ENCODE results near the gene SH3BP5L. TPM values are rescaled to one million over a fixed set of nuclear protein-coding genes. Genes with fewer than 3 reads are reported as not detected.

Gene SH3BP5L
- total and polyA plus RNA-seq, 2 experiments from 2014 or later = 6.5 to 17.2 TPM

DNA sequence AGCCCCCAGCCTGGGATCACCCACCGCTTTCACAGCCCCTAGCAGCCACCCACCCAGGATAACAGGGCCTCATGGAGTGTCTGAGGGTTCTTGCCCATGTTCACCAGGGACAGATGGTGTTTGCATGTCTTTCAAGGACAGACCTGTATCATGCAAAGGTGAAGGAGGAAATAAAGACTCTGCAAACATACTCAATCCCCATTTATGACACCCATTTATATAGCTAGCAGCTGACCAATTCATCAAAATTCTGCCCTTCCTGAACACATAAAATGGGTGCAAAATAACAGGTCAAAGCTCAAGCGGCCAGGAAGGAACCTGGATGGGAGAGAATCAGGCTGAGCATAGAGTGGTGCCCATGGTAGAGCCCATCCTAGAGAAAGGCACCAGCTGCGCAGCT is 37.4 kb downstream of the SH3BP5L start:
- 53% methylated on average over 3 of the region's 3 CpGs for WGBS (ENCODE audit: low lambda C conversion rate, missing lambda C conversion rate)
- no peaks in the 10 kb centered on the region for H3K36me3 ChIP-seq (replicated peaks; ENCODE audit: insufficient read depth, low read depth)
- H3K4me1 ChIP-seq (ENCODE audit: insufficient read depth) = no peaks in the 10 kb centered on the region
- no peak overlapping the region for H2AFZ ChIP-seq
- no peaks in the 10 kb centered on the region for H3K9me3 ChIP-seq (ENCODE audit: low read depth)
- H3K9me2 ChIP-seq (replicated peaks; ENCODE audit: insufficient read depth) = no peaks in the 10 kb centered on the region
- H3K79me2 ChIP-seq = no peaks in the 10 kb centered on the region
- no peak overlapping the region for H3K4me2 ChIP-seq
- H3K27me3 ChIP-seq = no peaks in the 10 kb centered on the region
- DNase-seq (ENCODE audit: low spot score) = no peak
- no peak overlapping the region for H3K27ac ChIP-seq
- no peak overlapping the region for H3K4me3 ChIP-seq
- no peaks in the 10 kb centered on the region for H4K20me1 ChIP-seq (ENCODE audit: insufficient read depth, poor library complexity, severe bottlenecking)
- TF ChIP-seq, protein P1, sequence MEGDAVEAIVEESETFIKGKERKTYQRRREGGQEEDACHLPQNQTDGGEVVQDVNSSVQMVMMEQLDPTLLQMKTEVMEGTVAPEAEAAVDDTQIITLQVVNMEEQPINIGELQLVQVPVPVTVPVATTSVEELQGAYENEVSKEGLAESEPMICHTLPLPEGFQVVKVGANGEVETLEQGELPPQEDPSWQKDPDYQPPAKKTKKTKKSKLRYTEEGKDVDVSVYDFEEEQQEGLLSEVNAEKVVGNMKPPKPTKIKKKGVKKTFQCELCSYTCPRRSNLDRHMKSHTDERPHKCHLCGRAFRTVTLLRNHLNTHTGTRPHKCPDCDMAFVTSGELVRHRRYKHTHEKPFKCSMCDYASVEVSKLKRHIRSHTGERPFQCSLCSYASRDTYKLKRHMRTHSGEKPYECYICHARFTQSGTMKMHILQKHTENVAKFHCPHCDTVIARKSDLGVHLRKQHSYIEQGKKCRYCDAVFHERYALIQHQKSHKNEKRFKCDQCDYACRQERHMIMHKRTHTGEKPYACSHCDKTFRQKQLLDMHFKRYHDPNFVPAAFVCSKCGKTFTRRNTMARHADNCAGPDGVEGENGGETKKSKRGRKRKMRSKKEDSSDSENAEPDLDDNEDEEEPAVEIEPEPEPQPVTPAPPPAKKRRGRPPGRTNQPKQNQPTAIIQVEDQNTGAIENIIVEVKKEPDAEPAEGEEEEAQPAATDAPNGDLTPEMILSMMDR (IDR thresholded peaks at IDR 0.05; ENCODE audit: poor library complexity) = no peak
- no peak for TF ChIP-seq EZH2phosphoT487 (IDR thresholded peaks at IDR 0.05; ENCODE audit: low read depth, severe bottlenecking, unreplicated experiment)
- no peak for TF ChIP-seq EZH2 (IDR thresholded peaks at IDR 0.05; ENCODE audit: borderline replicate concordance)

DNA sequence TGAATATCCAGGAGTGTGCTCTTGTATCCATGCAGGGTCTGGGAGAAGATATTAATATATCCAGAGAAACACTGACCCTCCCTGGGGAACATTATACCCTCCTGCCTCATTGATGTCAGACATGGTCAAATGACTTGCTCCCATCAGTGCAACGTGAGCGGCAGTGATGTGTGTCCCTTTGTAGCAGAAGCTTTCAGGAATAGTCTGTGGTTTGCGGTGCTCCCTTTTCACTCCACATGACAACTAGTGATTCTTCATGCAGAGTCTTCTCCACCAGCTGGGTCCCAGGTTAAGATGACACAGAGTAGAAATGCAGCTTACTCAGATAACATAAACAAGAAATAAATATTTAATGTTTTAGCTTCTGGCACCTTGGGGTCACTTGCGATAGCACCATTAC is 38.3 kb downstream of the SH3BP5L start:
- no peak overlapping the region for H3K27ac ChIP-seq
- WGBS (ENCODE audit: low lambda C conversion rate, missing lambda C conversion rate) = 80% methylated on average over 4 of the region's 4 CpGs
- no peak overlapping the region for H3K4me2 ChIP-seq
- H3K36me3 ChIP-seq (replicated peaks; ENCODE audit: insufficient read depth, low read depth) = no peaks in the 10 kb centered on the region
- no peaks in the 10 kb centered on the region for H4K20me1 ChIP-seq (ENCODE audit: insufficient read depth, poor library complexity, severe bottlenecking)
- H2AFZ ChIP-seq = no peak overlapping the region
- no peaks in the 10 kb centered on the region for H3K9me3 ChIP-seq (ENCODE audit: low read depth)
- H3K9me2 ChIP-seq (replicated peaks; ENCODE audit: insufficient read depth) = no peaks in the 10 kb centered on the region
- H3K4me3 ChIP-seq = no peak overlapping the region
- DNase-seq (ENCODE audit: low spot score) = no peak
- no peaks in the 10 kb centered on the region for H3K79me2 ChIP-seq
- no peak for TF ChIP-seq EZH2phosphoT487 (IDR thresholded peaks at IDR 0.05; ENCODE audit: low read depth, severe bottlenecking, unreplicated experiment)
- TF ChIP-seq EZH2 (IDR thresholded peaks at IDR 0.05; ENCODE audit: borderline replicate concordance) = no peak
- TF ChIP-seq, protein P1 (IDR thresholded peaks at IDR 0.05; ENCODE audit: poor library complexity) = no peak
- no peaks in the 10 kb centered on the region for H3K27me3 ChIP-seq
- H3K4me1 ChIP-seq (ENCODE audit: insufficient read depth) = no peaks in the 10 kb centered on the region

DNA sequence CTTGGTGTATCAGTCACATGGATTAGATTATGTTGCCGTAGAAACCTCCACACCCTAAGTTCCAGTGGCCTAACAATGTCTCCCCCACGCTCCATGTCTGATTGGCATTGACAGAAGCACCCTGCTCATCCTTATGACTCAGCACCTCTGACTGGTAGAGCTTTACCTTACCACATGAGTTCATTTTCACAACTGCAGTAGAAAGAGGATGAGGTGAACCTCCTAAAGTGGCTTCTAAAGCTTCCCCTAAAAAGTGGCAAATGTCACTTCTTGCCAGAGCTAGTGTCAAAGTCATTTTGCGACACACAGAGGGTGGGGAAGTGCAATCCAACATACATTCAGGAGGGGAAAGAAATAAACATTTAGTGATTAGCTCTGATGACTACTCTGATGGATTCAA is 39.6 kb downstream of the SH3BP5L start:
- no peak overlapping the region for H3K4me2 ChIP-seq
- TF ChIP-seq, protein P1 (IDR thresholded peaks at IDR 0.05; ENCODE audit: poor library complexity) = no peak
- TF ChIP-seq EZH2 (IDR thresholded peaks at IDR 0.05; ENCODE audit: borderline replicate concordance) (no peak), EZH2phosphoT487 (IDR thresholded peaks at IDR 0.05; ENCODE audit: low read depth, severe bottlenecking, unreplicated experiment) (no peak)
- no peak overlapping the region for H3K4me3 ChIP-seq

DNA sequence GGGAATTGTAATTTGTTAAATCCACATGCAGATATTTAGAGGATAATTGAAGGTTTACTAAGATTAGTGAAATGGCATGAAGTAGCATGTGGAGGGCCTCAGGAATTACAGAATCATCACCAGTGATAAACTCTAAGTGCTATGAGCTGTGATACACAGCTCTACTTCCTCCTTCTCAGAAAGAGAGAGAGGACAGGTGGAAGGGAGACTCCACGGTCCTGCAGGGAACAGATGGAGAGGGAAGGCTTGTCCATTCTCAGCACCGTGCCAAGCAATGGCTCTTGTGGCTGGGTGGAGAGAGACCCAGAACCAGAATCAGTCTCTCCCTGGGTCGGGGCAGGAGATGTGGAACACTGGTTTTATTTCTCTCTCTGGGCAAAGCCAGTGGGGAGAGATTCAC is 42.3 kb downstream of the SH3BP5L start:
- no peak overlapping the region for H3K4me2 ChIP-seq
- no peaks in the 10 kb centered on the region for H3K79me2 ChIP-seq
- 67% methylated on average over 3 of the region's 3 CpGs for WGBS (ENCODE audit: low lambda C conversion rate, missing lambda C conversion rate)
- TF ChIP-seq EZH2phosphoT487 (IDR thresholded peaks at IDR 0.05; ENCODE audit: low read depth, severe bottlenecking, unreplicated experiment) (no peak), EZH2 (IDR thresholded peaks at IDR 0.05; ENCODE audit: borderline replicate concordance) (no peak)
- TF ChIP-seq, protein P1 (IDR thresholded peaks at IDR 0.05; ENCODE audit: poor library complexity) = no peak
- H3K27me3 ChIP-seq = no peaks in the 10 kb centered on the region
- no peaks in the 10 kb centered on the region for H3K36me3 ChIP-seq (replicated peaks; ENCODE audit: insufficient read depth, low read depth)
- no peak overlapping the region for H3K27ac ChIP-seq
- no peaks in the 10 kb centered on the region for H3K4me1 ChIP-seq (ENCODE audit: insufficient read depth)
- DNase-seq (ENCODE audit: low spot score) = no peak
- no peaks in the 10 kb centered on the region for H4K20me1 ChIP-seq (ENCODE audit: insufficient read depth, poor library complexity, severe bottlenecking)
- no peak overlapping the region for H3K4me3 ChIP-seq
- H3K9me2 ChIP-seq (replicated peaks; ENCODE audit: insufficient read depth) = no peaks in the 10 kb centered on the region
- H2AFZ ChIP-seq = no peak overlapping the region
- no peaks in the 10 kb centered on the region for H3K9me3 ChIP-seq (ENCODE audit: low read depth)

More for the DNA sequence above, 39.6 kb downstream of the SH3BP5L start:
- Histone ChIP-seq H3K9me2 (replicated peaks; ENCODE audit: insufficient read depth) (no peaks in the 10 kb centered on the region), H2AFZ (no peak overlapping the region), H3K27me3 (no peaks in the 10 kb centered on the region), H3K36me3 (replicated peaks; ENCODE audit: insufficient read depth, low read depth) (no peaks in the 10 kb centered on the region), H3K9me3 (ENCODE audit: low read depth) (no peaks in the 10 kb centered on the region), H3K79me2 (no peaks in the 10 kb centered on the region), H4K20me1 (ENCODE audit: insufficient read depth, poor library complexity, severe bottlenecking) (no peaks in the 10 kb centered on the region), H3K4me1 (ENCODE audit: insufficient read depth) (no peaks in the 10 kb centered on the region), H3K27ac (no peak overlapping the region)
- no peak for DNase-seq (ENCODE audit: low spot score)
- WGBS (ENCODE audit: low lambda C conversion rate, missing lambda C conversion rate) = 64% methylated on average over 3 of the region's 3 CpGs
